B cell (primary cell): ENCODE data around the gene FADS2. TPM values are rescaled to one million over a fixed set of nuclear protein-coding genes. Genes with fewer than 3 reads are reported as not detected.

Source experiments
- ATAC-seq: fragments of 200-7000 bp; cut with Tn5 transposase; one replicate; pipeline ENCODE4 v1.10.0; 2021; ENCODE audit warnings: low read depth, mild to moderate bottlenecking, moderate number of reproducible peaks, moderate library complexity
- CTCF ChIA-PET: fragments of 350-600 bp; sonication (Branson Sonifier 250); formaldehyde crosslinking; loops from one replicate; lab custom pipeline; 2021; ENCODE audit warnings: antibody characterized with exemption, inconsistent platforms; lab: Charles Lee
- POLR2A ChIA-PET: fragments of 350-600 bp; sonication (Branson Sonifier 250); formaldehyde crosslinking; loops from one replicate; lab custom pipeline; 2021; ENCODE audit warnings: antibody characterized with exemption; lab: Charles Lee
- DNase-seq: peaks from one replicate; pipeline ENCODE4 v3.0.0; 2013
- H2AFZ ChIP-seq: 2 replicates; pipeline ENCODE4 v1.6.1; 2012; ENCODE audit warnings: mild to moderate bottlenecking, low read depth, low read length; ENCODE audit not compliant: insufficient read depth, poor library complexity, severe bottlenecking
- H3K27ac ChIP-seq, 2 donors: 1 replicate in 1 of 2; 2 replicates in 1 of 2; pipeline ENCODE4 v1.5.1; 2012 to 2013; ENCODE audit warnings: low read length in 2 of 2, mild to moderate bottlenecking in 2 of 2, moderate library complexity in 1 of 2
- H3K27me3 ChIP-seq, 4 experiments: fragments of 200-600 bp in 1 of 4; sonication (generic) in 1 of 4; replicated peaks in 1 of 4; 1 replicate in 2 of 4; 2 replicates in 2 of 4; pipeline versions ENCODE4 v1.6.1 to v1.7.0; 2013 to 2016; ENCODE audit warnings: low read length in 3 of 4, mild to moderate bottlenecking in 2 of 4, mixed read lengths in 1 of 4, moderate library complexity in 1 of 4; ENCODE audit not compliant: insufficient read depth in 4 of 4, control insufficient read depth in 3 of 4; ENCODE audit errors: control extremely low read depth in 1 of 4
- H3K36me3 ChIP-seq, 2 experiments: replicated peaks in 1 of 2; 1 replicate in 1 of 2; 2 replicates in 1 of 2; pipeline versions ENCODE4 v1.6.1 to v1.7.1; 2013; ENCODE audit warnings: low read length in 1 of 2; ENCODE audit not compliant: insufficient read depth in 2 of 2, control insufficient read depth in 1 of 2; ENCODE audit errors: control extremely low read depth in 1 of 2, extremely low read depth in 1 of 2
- H3K4me1 ChIP-seq, 2 donors: fragments of 200-600 bp in 1 of 2; sonication (generic) in 1 of 2; 1 replicate in 1 of 2; 2 replicates in 1 of 2; pipeline versions ENCODE4 v1.5.1 to v1.6.1; 2013 to 2017; ENCODE audit warnings: low read length in 2 of 2; ENCODE audit not compliant: control insufficient read depth in 2 of 2, insufficient read depth in 2 of 2
- H3K4me2 ChIP-seq: replicated peaks from 2 replicates; pipeline ENCODE3; 2012; ENCODE audit warnings: mild to moderate bottlenecking, low read depth, low read length; ENCODE audit not compliant: poor library complexity, severe bottlenecking
- H3K4me3 ChIP-seq, 5 experiments: fragments of 200-600 bp in 1 of 5; sonication (generic) in 1 of 5; 1 replicate in 3 of 5; 2 replicates in 2 of 5; pipeline versions ENCODE4 v1.5.1 to v1.7.0; 2011 to 2016; ENCODE audit warnings: low read length in 4 of 5, mild to moderate bottlenecking in 4 of 5, low read depth in 2 of 5, control low read depth in 1 of 5, moderate library complexity in 1 of 5; ENCODE audit not compliant: insufficient read depth in 1 of 5; ENCODE audit errors: control extremely low read depth in 1 of 5, extremely low read depth in 1 of 5
- H3K79me2 ChIP-seq: fragments of 200-600 bp; sonication (generic); one replicate; pipeline ENCODE4 v1.6.0; 2016; ENCODE audit warnings: low read length; ENCODE audit not compliant: control insufficient read depth, insufficient read depth
- H3K9ac ChIP-seq: fragments of 200-600 bp; sonication (generic); 2 replicates; pipeline ENCODE4 v1.6.1; 2017; ENCODE audit warnings: mild to moderate bottlenecking, low read length, moderate library complexity
- H3K9me3 ChIP-seq, 3 donors: one replicate each; pipeline versions ENCODE4 v1.6.1 to v1.7.1; 2013; ENCODE audit warnings: low read length in 2 of 3; ENCODE audit not compliant: control insufficient read depth in 2 of 3, insufficient read depth in 1 of 3; ENCODE audit errors: control extremely low read depth in 1 of 3
- H4K20me1 ChIP-seq: 2 replicates; pipeline ENCODE4 v1.6.0; 2012; ENCODE audit warnings: mild to moderate bottlenecking, low read length; ENCODE audit not compliant: insufficient read depth, control insufficient read depth, poor library complexity, severe bottlenecking
- H3K27ac Mint-ChIP-seq: one replicate; pipeline ENCODE4 v1.8.0; 2021; ENCODE audit warnings: mixed read lengths
- H3K27me3 Mint-ChIP-seq: one replicate; pipeline ENCODE4 v1.8.0; 2021; ENCODE audit warnings: mixed read lengths
- H3K4me1 Mint-ChIP-seq: one replicate; pipeline ENCODE4 v1.8.0; 2021; ENCODE audit warnings: mixed read lengths
- H3K4me3 Mint-ChIP-seq: one replicate; pipeline ENCODE4 v1.8.0; 2021; ENCODE audit warnings: mixed read lengths
- H3K9me3 Mint-ChIP-seq: one replicate; pipeline ENCODE4 v1.8.0; 2022; ENCODE audit warnings: mixed read lengths; ENCODE audit not compliant: insufficient read depth
- EZH2 ChIP-seq: IDR thresholded peaks from 2 replicates; pipeline ENCODE4 v1.6.1; 2012; ENCODE audit warnings: borderline replicate concordance, low read depth, mild to moderate bottlenecking, moderate library complexity, low read length; ENCODE audit not compliant: insufficient read depth, poor library complexity, severe bottlenecking
- WGBS: methylation state at CpG from one replicate; pipeline ENCODE4 v1.1.5; 2013; ENCODE audit warnings: missing lambda C conversion rate; ENCODE audit not compliant: insufficient coverage; 5-methylcytosine and 5-hydroxymethylcytosine counted together
- intact Hi-C: fragments of 100-400 bp; cut with micrococcal nuclease; formaldehyde crosslinking; loops from one replicate; pipeline ENCODE4 v1.10.0; 2022
- polyA plus RNA-seq: library from polyadenylated mRNA; depleted of rRNA; stranded (reverse); fragments of >200 nt; gene quantifications from 2 replicates; pipeline ENCODE4 v1.2.3, GENCODE V29; 2012
- total RNA-seq, 2 donors: library from RNA; stranded (reverse); fragments of 120-200 nt in 1 of 2; gene quantifications; 1 replicate in 1 of 2; 2 replicates in 1 of 2; pipeline versions ENCODE4 v1.2.3 to v1.2.4, GENCODE V29; 2013 to 2022
- TF ChIP-seq, protein P1 (sequence below): fragments of 200-600 bp; IDR thresholded peaks from one replicate; pipeline ENCODE4 v1.8.0; 2022; ENCODE audit warnings: antibody characterized with exemption, mild to moderate bottlenecking

FADS2 gene
- total and polyA plus RNA-seq, 2 donors (not counting 1 experiment from before 2014, with no cell fraction given): 1.5 to 5.9 TPM

DNA sequence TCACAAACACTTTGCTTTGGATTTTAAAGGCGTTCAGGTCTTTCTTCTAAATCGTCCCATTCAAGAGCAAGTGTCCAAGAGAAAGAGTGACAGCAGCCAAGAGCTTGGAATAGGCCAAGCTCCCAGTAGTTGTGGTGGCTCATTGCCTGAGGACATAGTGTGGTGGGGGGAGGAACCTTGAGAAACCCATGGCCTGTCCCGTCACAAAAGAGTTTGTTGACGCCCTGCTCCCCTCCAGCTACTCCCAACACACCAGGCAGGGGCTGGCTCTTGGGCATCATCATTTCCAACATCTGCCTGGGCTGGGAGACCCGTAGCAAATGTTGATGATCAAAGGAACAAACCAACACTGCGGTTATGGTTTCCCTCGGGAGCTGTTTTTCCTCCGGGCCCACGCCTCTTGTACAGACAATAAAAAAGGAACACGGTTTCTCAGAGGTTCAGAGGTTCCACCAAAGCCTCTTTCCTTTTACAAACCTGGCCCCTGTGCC is 42.5 kb downstream of the FADS2 start:
- ATAC-seq (no peak), DNase-seq (no peak)
- POLR2A ChIA-PET: interaction anchor here (0.6 to 0.9 kb wide), 3 partner anchors 36 to 75 kb away, joined by 3 read pairs; no protein-coding TSS in a partner anchor
- Histone ChIP-seq H3K36me3 (no peaks in the 10 kb centered on the region), H3K27me3 (peaks cover 0 to 4% (median 0%) of the 10 kb centered on the region in 4 experiments), H3K4me3 (no peak overlapping the region), H2AFZ (peak overlapping the region; percentile 72), H4K20me1 (no peaks in the 10 kb centered on the region), H3K27ac (no peak overlapping the region), H3K79me2 (no peaks in the 10 kb centered on the region), H3K9me3 (no peaks in the 10 kb centered on the region), H3K9ac (no peak overlapping the region), H3K4me1 (peaks cover 9 to 12% of the 10 kb centered on the region in 2 donors), H3K4me2 (no peak overlapping the region)
- H3K27ac Mint-ChIP-seq: no peak overlapping the region
- no peak for TF ChIP-seq EZH2
- TF ChIP-seq, protein P1, sequence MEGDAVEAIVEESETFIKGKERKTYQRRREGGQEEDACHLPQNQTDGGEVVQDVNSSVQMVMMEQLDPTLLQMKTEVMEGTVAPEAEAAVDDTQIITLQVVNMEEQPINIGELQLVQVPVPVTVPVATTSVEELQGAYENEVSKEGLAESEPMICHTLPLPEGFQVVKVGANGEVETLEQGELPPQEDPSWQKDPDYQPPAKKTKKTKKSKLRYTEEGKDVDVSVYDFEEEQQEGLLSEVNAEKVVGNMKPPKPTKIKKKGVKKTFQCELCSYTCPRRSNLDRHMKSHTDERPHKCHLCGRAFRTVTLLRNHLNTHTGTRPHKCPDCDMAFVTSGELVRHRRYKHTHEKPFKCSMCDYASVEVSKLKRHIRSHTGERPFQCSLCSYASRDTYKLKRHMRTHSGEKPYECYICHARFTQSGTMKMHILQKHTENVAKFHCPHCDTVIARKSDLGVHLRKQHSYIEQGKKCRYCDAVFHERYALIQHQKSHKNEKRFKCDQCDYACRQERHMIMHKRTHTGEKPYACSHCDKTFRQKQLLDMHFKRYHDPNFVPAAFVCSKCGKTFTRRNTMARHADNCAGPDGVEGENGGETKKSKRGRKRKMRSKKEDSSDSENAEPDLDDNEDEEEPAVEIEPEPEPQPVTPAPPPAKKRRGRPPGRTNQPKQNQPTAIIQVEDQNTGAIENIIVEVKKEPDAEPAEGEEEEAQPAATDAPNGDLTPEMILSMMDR: no peak
- WGBS: 20% methylated on average over 4 of the region's 10 CpGs
- CTCF ChIA-PET: interaction anchor here (0.7 to 17.9 kb wide), 23 partner anchors 10 to 441 kb away, joined by 3 to 307 read pairs (median 6); partner anchors contain the start of genes BEST1 and FTH1
- no peaks in the 10 kb centered on the region for H3K27me3 Mint-ChIP-seq
- H3K4me3 Mint-ChIP-seq: no peak overlapping the region
- intact Hi-C loops: loop anchor here (1.0 kb wide), 5 partner anchors 21 to 212 kb away; partner anchors contain the start of gene FADS3
- peaks cover 8% of the 10 kb centered on the region for H3K4me1 Mint-ChIP-seq
- H3K9me3 Mint-ChIP-seq: no peaks in the 10 kb centered on the region

- intact Hi-C loops: loop anchor here (1.0 kb wide), 5 partner anchors 20 to 211 kb away; partner anchors contain the start of gene FADS3
- Mint-ChIP-seq H3K4me1 (peaks cover 8% of the 10 kb centered on the region), H3K27me3 (no peaks in the 10 kb centered on the region), H3K27ac (peak overlapping the region; percentile 83), H3K9me3 (no peaks in the 10 kb centered on the region), H3K4me3 (peak overlapping the region; percentile 84)
- POLR2A ChIA-PET: interaction anchor here (0.6 to 0.9 kb wide), 3 partner anchors 37 to 75 kb away, joined by 3 read pairs; no protein-coding TSS in a partner anchor
- ATAC-seq (peak; percentile 97), DNase-seq (peak; percentile 88)
- TF ChIP-seq, protein P1: peak; percentile 98
- TF ChIP-seq EZH2: no peak
- Histone ChIP-seq H3K4me3 (peak overlapping the region in 4 of 5 experiments; percentile 13 to 38 (median 26)), H3K79me2 (no peaks in the 10 kb centered on the region), H3K9me3 (no peaks in the 10 kb centered on the region), H3K4me2 (peak overlapping the region; percentile 88), H4K20me1 (no peaks in the 10 kb centered on the region), H2AFZ (peak overlapping the region; percentile 72), H3K27ac (no peak overlapping the region), H3K27me3 (peaks cover 0 to 4% (median 0%) of the 10 kb centered on the region in 4 experiments), H3K4me1 (peaks cover 9 to 12% of the 10 kb centered on the region in 2 donors), H3K36me3 (no peaks in the 10 kb centered on the region), H3K9ac (peak overlapping the region; percentile 34)
- 2% methylated on average over 24 of the region's 24 CpGs for WGBS
- CTCF ChIA-PET: interaction anchor here (1.0 to 17.9 kb wide), 20 partner anchors 10 to 440 kb away, joined by 3 to 307 read pairs (median 6); partner anchors contain the start of genes BEST1 and FTH1
Observed at GRCh38 chr11:61871158-61871597, 43.1 kb downstream of the FADS2 start.
